ENCODE results near the gene TMEM106A.

- TF ChIP-seq CTCF (IDR thresholded peaks at IDR 0.05) (no peak), POLR2A (IDR thresholded peaks at IDR 0.05) (no peak)
These were observed 39.8 kb upstream of the TMEM106A start for GRCh38 chr17:43171586-43172487.
